A673 (cell line): ENCODE data around the gene RIMS1. TPM values are rescaled to one million over a fixed set of nuclear protein-coding genes. Genes with fewer than 3 reads are reported as not detected.

Source experiments
- BruUV-seq: library from RNA; stranded (reverse); fragments of 400-500 nt; replicated peaks from 2 replicates; lab custom pipeline; 2021; lab: Mats Ljungman, UMichigan
- CTCF ChIA-PET: fragments of 300-600 bp; sonication (Branson Sonifier 250); formaldehyde crosslinking; loops from one replicate; lab custom pipeline; 2022; ENCODE audit warnings: antibody characterized with exemption; lab: Charles Lee
- POLR2A ChIA-PET: fragments of 300-600 bp; sonication (Branson Sonifier 250); formaldehyde crosslinking; loops from one replicate; lab custom pipeline; 2022; ENCODE audit warnings: antibody characterized with exemption; ENCODE audit not compliant: low non-redundant PET; lab: Charles Lee
- DNase-seq: peaks from one replicate; pipeline ENCODE4 v3.0.0-alpha.2; 2015; ENCODE audit warnings: low spot score
- H3K27ac ChIP-seq: fragments of 200-600 bp; sonication (generic); 2 replicates; pipeline ENCODE4 v1.5.1; 2016; ENCODE audit warnings: mixed run types, low read depth, mild to moderate bottlenecking, mixed read lengths, antibody characterized with exemption, low read length; ENCODE audit not compliant: poor library complexity, severe bottlenecking
- H3K27me3 ChIP-seq: fragments of 200-600 bp; sonication (generic); replicated peaks from 2 replicates; pipeline ENCODE4 v1.6.1; 2017; ENCODE audit warnings: mixed run types, low read depth, mild to moderate bottlenecking, mixed read lengths, antibody characterized with exemption, low read length; ENCODE audit not compliant: insufficient read depth, poor library complexity
- H3K36me3 ChIP-seq: fragments of 200-600 bp; sonication (generic); 2 replicates; pipeline ENCODE4 v1.6.1; 2016; ENCODE audit warnings: mixed run types, mild to moderate bottlenecking, mixed read lengths, antibody characterized with exemption, low read length; ENCODE audit not compliant: insufficient read depth, poor library complexity, severe bottlenecking
- H3K4me1 ChIP-seq: fragments of 200-600 bp; sonication (generic); 2 replicates; pipeline ENCODE4 v1.6.1; 2017; ENCODE audit warnings: mixed run types, mild to moderate bottlenecking, mixed read lengths, antibody characterized with exemption, low read length; ENCODE audit not compliant: insufficient read depth, poor library complexity, severe bottlenecking
- H3K4me3 ChIP-seq: fragments of 200-600 bp; sonication (generic); 2 replicates; pipeline ENCODE4 v1.5.1; 2016; ENCODE audit warnings: low read depth, mixed run types, mild to moderate bottlenecking, mixed read lengths, low read length; ENCODE audit not compliant: poor library complexity, severe bottlenecking
- H3K9me3 ChIP-seq: fragments of 200-600 bp; sonication (generic); 2 replicates; pipeline ENCODE4 v1.6.1; 2016; ENCODE audit warnings: mixed run types, low read depth, mild to moderate bottlenecking, mixed read lengths, antibody characterized with exemption, low read length; ENCODE audit not compliant: poor library complexity, severe bottlenecking
- CTCF ChIP-seq: fragments of 300-800, 200-600 bp; sonication (generic); conservative IDR thresholded peaks from 2 replicates; pipeline ENCODE4 v1.5.1; 2017; ENCODE audit warnings: low read depth, mild to moderate bottlenecking, antibody characterized with exemption, low read length, moderate library complexity, mixed read lengths
- EZH2 ChIP-seq: fragments of 200-600 bp; sonication (generic); IDR thresholded peaks from 2 replicates; pipeline ENCODE4 v1.6.1; 2017; ENCODE audit warnings: borderline replicate concordance, low read depth, mild to moderate bottlenecking, mixed read lengths, antibody characterized with exemption, low read length; ENCODE audit not compliant: poor library complexity, severe bottlenecking
- intact Hi-C: fragments of 100-400 bp; cut with micrococcal nuclease; formaldehyde crosslinking; loops from one replicate; pipeline ENCODE4 v1.10.0; 2022; ENCODE audit not compliant: unreplicated experiment
- total RNA-seq: library from RNA; stranded (reverse); gene quantifications from 2 replicates; pipeline ENCODE4 v1.2.3, GENCODE V29; 2021

The RIMS1 gene
- total RNA-seq, 1 experiment from 2014 or later, result 1.3 TPM

- H3K27ac ChIP-seq, result no peak overlapping the region
- CTCF ChIA-PET, result no interaction called here
Observed at GRCh38 chr6:72286911-72287311, 400.6 kb downstream of the RIMS1 start.

GRCh38 chr6:72287801-72288200, 401.5 kb downstream of the RIMS1 start:
- CTCF ChIA-PET, result no interaction called here
- H3K4me3 ChIP-seq, result no peak overlapping the region
- H3K9me3 ChIP-seq, result no peaks in the 10 kb centered on the region
- no peak for DNase-seq
- no peaks in the 10 kb centered on the region for H3K27me3 ChIP-seq
- H3K36me3 ChIP-seq, result no peaks in the 10 kb centered on the region
- POLR2A ChIA-PET, result no interaction called here
- intact Hi-C loops, result no loop called here
- no peaks in the 10 kb centered on the region for H3K4me1 ChIP-seq
- BruUV-seq, result no TSS peak
- no peak overlapping the region for H3K27ac ChIP-seq
- TF ChIP-seq CTCF, result no peak
- no peak for TF ChIP-seq EZH2

More at GRCh38 chr6:72286911-72287311, 400.6 kb downstream of the RIMS1 start:
- BruUV-seq, result no TSS peak
- intact Hi-C loops, result no loop called here
- no peaks in the 10 kb centered on the region for H3K4me1 ChIP-seq
- H3K36me3 ChIP-seq, result no peaks in the 10 kb centered on the region
- no peak for TF ChIP-seq EZH2
- no peak for TF ChIP-seq CTCF
- no peaks in the 10 kb centered on the region for H3K27me3 ChIP-seq
- POLR2A ChIA-PET, result no interaction called here
- peak; percentile 35 for DNase-seq
- H3K9me3 ChIP-seq, result no peaks in the 10 kb centered on the region
- H3K4me3 ChIP-seq, result no peak overlapping the region

- ChIA-PET POLR2A (no interaction called here), CTCF (no interaction called here)
- no peaks in the 10 kb centered on the region for H3K27me3 ChIP-seq
- H3K4me1 ChIP-seq, result no peaks in the 10 kb centered on the region
- TF ChIP-seq EZH2 (no peak), CTCF (no peak)
- H3K36me3 ChIP-seq, result no peaks in the 10 kb centered on the region
- H3K4me3 ChIP-seq, result no peak overlapping the region
- intact Hi-C loops, result no loop called here
- no peaks in the 10 kb centered on the region for H3K9me3 ChIP-seq
- no TSS peak for BruUV-seq
- DNase-seq, result no peak
- no peak overlapping the region for H3K27ac ChIP-seq
Observed at GRCh38 chr6:72288592-72288991, 402.2 kb downstream of the RIMS1 start.
